ENCODE results near the gene IL16.

DNA sequence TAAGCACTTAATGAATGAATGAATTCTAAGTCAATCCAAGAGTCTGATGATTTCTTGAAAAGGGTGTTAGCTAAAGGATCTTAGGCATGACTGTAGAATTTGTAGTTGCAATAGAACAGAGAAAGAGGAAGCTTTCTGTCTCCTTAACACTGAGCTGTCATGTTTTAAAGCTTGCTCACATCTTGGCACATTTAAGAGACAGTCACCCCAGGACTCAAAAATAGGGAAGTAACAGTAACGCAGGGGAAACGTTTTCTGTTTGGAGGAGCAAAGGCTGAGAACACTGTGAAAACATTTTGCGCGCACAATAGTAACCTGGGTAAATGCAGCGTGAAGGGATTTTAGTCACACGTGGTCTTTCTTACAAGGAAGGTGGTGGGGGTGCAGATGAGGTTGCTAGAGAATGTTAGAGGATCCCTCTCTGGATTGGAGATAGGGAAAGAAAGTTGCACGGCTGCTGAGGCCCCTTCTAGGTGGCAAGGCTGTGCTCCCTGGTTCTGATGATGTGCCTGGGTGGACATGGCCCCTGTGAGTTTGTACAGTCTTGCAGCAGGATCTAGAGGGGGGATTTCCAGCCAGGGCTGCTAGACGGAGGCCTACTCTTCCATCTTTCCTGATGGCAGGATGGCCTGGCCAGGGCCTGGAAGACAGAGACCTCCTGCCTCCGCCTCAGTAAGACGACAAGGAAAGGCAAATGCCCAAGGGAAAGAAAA, 115.2 kb downstream of the IL16 start:
- TF ChIP-seq BHLHE40 (IDR thresholded peaks at IDR 0.05; ENCODE audit: borderline replicate concordance), result no peak
- TF ChIP-seq FOXM1 (IDR thresholded peaks at IDR 0.05; ENCODE audit: borderline replicate concordance), result no peak
